ENCODE results near the gene GPR108. TPM values are rescaled to one million over a fixed set of nuclear protein-coding genes. Genes with fewer than 3 reads are reported as not detected.

The GPR108 gene
- total and polyA plus RNA-seq, 11 donors, result 19.2 to 47.9 (median 31.1) TPM

GRCh38 chr19:6743714-6744380 lies 6.5 kb upstream of the GPR108 start:
- 88 to 91% (median 89%) methylated on average over 15 of the region's 15 CpGs for WGBS, 4 donors

DNA sequence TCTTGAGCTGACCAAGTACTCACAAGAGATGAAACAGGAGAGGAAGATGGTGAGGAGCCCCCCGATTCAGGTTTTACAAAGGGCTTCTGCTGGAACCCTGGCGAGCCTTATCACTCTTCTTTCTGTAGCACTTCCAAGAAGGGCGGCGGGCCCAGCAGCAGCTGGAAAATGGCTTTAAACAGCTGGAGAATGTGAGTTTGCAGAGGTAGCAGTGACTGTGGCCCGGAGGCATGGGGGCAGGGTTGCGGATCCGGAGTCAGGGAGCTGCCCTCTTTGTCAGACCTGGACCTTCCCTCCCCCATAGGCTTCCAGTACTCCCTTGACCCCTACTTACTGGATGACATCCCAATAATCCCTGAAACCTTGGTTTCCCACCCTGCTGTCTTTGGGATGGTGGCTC lies 5.7 kb upstream of the GPR108 start:
- 66 to 74% (median 70%) methylated on average over 6 to 7 of the region's 7 CpGs for WGBS, 4 donors
- intact Hi-C loops (cut with DNase I), result loop anchor here in 1 of 10 donors (5.0 to 10.0 kb wide), 3 partner anchors 119 to 368 kb away; partner anchors contain the start of genes ALKBH7 and PSPN
- no peak for ATAC-seq
- H3K4me1 ChIP-seq, result peaks cover 16 to 68% (median 47%) of the 10 kb centered on the region in 12 donors
- H3K9me3 ChIP-seq, result no peaks in the 10 kb centered on the region
- no peak overlapping the region for H3K4me3 ChIP-seq
- H3K36me3 ChIP-seq, result peaks cover 0 to 57% (median 43%) of the 10 kb centered on the region in 9 donors
- no peaks in the 10 kb centered on the region for H3K27me3 ChIP-seq
- no peak for DNase-seq
- TF ChIP-seq, protein P1, sequence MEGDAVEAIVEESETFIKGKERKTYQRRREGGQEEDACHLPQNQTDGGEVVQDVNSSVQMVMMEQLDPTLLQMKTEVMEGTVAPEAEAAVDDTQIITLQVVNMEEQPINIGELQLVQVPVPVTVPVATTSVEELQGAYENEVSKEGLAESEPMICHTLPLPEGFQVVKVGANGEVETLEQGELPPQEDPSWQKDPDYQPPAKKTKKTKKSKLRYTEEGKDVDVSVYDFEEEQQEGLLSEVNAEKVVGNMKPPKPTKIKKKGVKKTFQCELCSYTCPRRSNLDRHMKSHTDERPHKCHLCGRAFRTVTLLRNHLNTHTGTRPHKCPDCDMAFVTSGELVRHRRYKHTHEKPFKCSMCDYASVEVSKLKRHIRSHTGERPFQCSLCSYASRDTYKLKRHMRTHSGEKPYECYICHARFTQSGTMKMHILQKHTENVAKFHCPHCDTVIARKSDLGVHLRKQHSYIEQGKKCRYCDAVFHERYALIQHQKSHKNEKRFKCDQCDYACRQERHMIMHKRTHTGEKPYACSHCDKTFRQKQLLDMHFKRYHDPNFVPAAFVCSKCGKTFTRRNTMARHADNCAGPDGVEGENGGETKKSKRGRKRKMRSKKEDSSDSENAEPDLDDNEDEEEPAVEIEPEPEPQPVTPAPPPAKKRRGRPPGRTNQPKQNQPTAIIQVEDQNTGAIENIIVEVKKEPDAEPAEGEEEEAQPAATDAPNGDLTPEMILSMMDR (IDR thresholded peaks at IDR 0.05), result no peak
- no peak for TF ChIP-seq POLR2A (IDR thresholded peaks at IDR 0.05)
- peak overlapping the region in 4 of 12 donors; percentile 30 to 95 (median 88) for H3K27ac ChIP-seq

More at GRCh38 chr19:6743714-6744380, 6.5 kb upstream of the GPR108 start:
- no peak for ATAC-seq
- TF ChIP-seq, protein P1 (IDR thresholded peaks at IDR 0.05), result no peak
- no peak for TF ChIP-seq POLR2A (IDR thresholded peaks at IDR 0.05)
- H3K4me3 ChIP-seq, result peak overlapping the region in 2 of 12 donors; percentile 12 to 22
- no peaks in the 10 kb centered on the region for H3K27me3 ChIP-seq
- H3K36me3 ChIP-seq, result peaks cover 0 to 65% (median 51%) of the 10 kb centered on the region in 9 donors
- H3K27ac ChIP-seq, result peak overlapping the region; percentile 53 to 95 (median 82)
- peaks cover 11 to 60% (median 39%) of the 10 kb centered on the region in 12 donors for H3K4me1 ChIP-seq
- intact Hi-C loops (cut with DNase I), result loop anchor here in 1 of 10 donors (5.0 to 10.0 kb wide), 3 partner anchors 118 to 369 kb away; partner anchors contain the start of genes ALKBH7 and PSPN
- no peaks in the 10 kb centered on the region for H3K9me3 ChIP-seq
- no peak for DNase-seq

GRCh38 chr19:6740589-6741343 lies 3.4 kb upstream of the GPR108 start:
- ATAC-seq (peak in 1 of 4 donors; percentile 0), DNase-seq (peak; percentile 78 to 85 (median 81))
- H3K4me1 ChIP-seq, result peaks cover 17 to 77% (median 58%) of the 10 kb centered on the region in 12 donors
- no peaks in the 10 kb centered on the region for H3K9me3 ChIP-seq
- peak in 1 of 2 donors; percentile 47 for TF ChIP-seq POLR2A (IDR thresholded peaks at IDR 0.05)
- TF ChIP-seq, protein P1 (IDR thresholded peaks at IDR 0.05), result no peak
- H3K27me3 ChIP-seq, result no peaks in the 10 kb centered on the region
- H3K36me3 ChIP-seq, result peaks cover 0 to 34% (median 21%) of the 10 kb centered on the region in 9 donors
- WGBS, 4 donors, result 2 to 6% (median 3%) methylated on average over 27 to 46 of the region's 46 CpGs
- peak overlapping the region; percentile 69 to 99 (median 88) for H3K4me3 ChIP-seq
- peak overlapping the region; percentile 80 to 99 (median 94) for H3K27ac ChIP-seq
- intact Hi-C loops (cut with DNase I), result loop anchor here in 1 of 10 donors (5.0 to 10.0 kb wide), 3 partner anchors 122 to 366 kb away; partner anchors contain the start of genes ALKBH7 and PSPN

Measured in heart left ventricle (tissue), 16 donors.